ENCODE results near the gene ZNF195. TPM values are rescaled to one million over a fixed set of nuclear protein-coding genes. Genes with fewer than 3 reads are reported as not detected.
"Not testable (repeated sequence)": the region's sequence is repeated elsewhere in the genome, so short reads cannot be mapped to it uniquely, and the experiment has no call there.

The ZNF195 gene
- total RNA-seq, 1 experiment from 2014 or later, result 49.2 TPM

DNA sequence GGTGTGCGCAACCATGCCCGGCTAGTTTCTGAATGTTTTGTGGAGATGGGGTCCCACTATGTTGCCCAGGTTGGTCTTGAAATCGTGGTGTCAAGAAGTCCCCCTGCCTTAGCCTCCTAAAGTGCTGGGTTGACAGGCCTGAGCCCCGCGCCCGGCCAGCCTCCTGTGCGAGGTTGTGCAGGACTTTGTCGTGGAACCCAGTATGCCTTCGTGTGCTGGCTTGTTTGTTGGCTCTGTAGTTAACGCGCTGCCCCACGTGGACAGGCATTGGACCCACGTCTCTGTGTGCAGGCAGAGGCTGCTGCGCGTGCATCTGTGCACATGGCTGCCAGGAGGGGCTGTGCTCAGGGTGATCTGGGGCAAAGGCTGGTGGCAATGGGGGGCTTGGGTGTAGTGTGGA, 33.9 kb upstream of the ZNF195 start:
- CTCF ChIA-PET, result no interaction called here
- H3K36me3 ChIP-seq (ENCODE audit: insufficient read depth, low read length, poor library complexity, severe bottlenecking), result no peaks in the 10 kb centered on the region
- BruUV-seq (replicated peaks), result no TSS peak
- DNase-seq (ENCODE audit: low spot score), result no peak
- no peak overlapping the region for H3K4me3 ChIP-seq (ENCODE audit: low read depth, low read length, poor library complexity, severe bottlenecking)
- intact Hi-C loops (cut with micrococcal nuclease; ENCODE audit: unreplicated experiment), result loop anchor here (10.0 kb wide), 1 partner anchor 378 kb away; no protein-coding TSS in a partner anchor
- H3K27ac ChIP-seq (ENCODE audit: low read depth, low read length, poor library complexity, severe bottlenecking), result no peak overlapping the region
- no peaks in the 10 kb centered on the region for H3K9me3 ChIP-seq (ENCODE audit: low read depth, low read length, poor library complexity, severe bottlenecking)
- no peaks in the 10 kb centered on the region for H3K27me3 ChIP-seq (replicated peaks; ENCODE audit: insufficient read depth, low read depth, low read length, poor library complexity)
- TF ChIP-seq EZH2 (IDR thresholded peaks at IDR 0.05; ENCODE audit: borderline replicate concordance, low read depth, low read length, poor library complexity, severe bottlenecking), result no peak
- TF ChIP-seq, protein P1, sequence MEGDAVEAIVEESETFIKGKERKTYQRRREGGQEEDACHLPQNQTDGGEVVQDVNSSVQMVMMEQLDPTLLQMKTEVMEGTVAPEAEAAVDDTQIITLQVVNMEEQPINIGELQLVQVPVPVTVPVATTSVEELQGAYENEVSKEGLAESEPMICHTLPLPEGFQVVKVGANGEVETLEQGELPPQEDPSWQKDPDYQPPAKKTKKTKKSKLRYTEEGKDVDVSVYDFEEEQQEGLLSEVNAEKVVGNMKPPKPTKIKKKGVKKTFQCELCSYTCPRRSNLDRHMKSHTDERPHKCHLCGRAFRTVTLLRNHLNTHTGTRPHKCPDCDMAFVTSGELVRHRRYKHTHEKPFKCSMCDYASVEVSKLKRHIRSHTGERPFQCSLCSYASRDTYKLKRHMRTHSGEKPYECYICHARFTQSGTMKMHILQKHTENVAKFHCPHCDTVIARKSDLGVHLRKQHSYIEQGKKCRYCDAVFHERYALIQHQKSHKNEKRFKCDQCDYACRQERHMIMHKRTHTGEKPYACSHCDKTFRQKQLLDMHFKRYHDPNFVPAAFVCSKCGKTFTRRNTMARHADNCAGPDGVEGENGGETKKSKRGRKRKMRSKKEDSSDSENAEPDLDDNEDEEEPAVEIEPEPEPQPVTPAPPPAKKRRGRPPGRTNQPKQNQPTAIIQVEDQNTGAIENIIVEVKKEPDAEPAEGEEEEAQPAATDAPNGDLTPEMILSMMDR (conservative IDR thresholded peaks at IDR 0.05; ENCODE audit: low read depth, low read length), result no peak
- POLR2A ChIA-PET (ENCODE audit: low non-redundant PET), result no interaction called here
- H3K4me1 ChIP-seq (ENCODE audit: insufficient read depth, low read length, poor library complexity, severe bottlenecking), result no peaks in the 10 kb centered on the region

DNA sequence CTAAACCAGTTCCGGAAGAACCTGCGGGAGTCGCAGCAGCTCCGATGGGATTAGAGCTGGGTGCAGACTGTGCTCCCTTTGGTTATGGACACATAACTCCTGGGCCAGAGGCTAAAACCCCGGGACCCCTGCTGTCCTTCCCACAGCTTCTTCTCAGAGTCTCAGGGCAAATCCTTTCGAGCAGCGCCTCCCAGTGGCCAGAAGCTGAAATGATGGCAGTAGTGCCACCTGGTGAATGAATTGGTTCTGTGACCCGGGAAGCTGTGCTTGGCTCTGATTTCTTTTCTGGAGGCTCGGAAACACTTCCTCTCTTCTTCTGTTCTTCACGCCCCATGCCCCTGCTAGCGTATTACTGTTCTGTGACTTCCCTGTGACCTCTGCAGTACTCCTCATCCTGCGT, 29.8 kb upstream of the ZNF195 start:
- POLR2A ChIA-PET (ENCODE audit: low non-redundant PET); H3K9me3 ChIP-seq (ENCODE audit: low read depth, low read length, poor library complexity, severe bottlenecking); intact Hi-C loops (cut with micrococcal nuclease; ENCODE audit: unreplicated experiment); H3K4me1 ChIP-seq (ENCODE audit: insufficient read depth, low read length, poor library complexity, severe bottlenecking); H3K36me3 ChIP-seq (ENCODE audit: insufficient read depth, low read length, poor library complexity, severe bottlenecking); H3K27ac ChIP-seq (ENCODE audit: low read depth, low read length, poor library complexity, severe bottlenecking); H3K27me3 ChIP-seq (replicated peaks; ENCODE audit: insufficient read depth, low read depth, low read length, poor library complexity); H3K4me3 ChIP-seq (ENCODE audit: low read depth, low read length, poor library complexity, severe bottlenecking); BruUV-seq (replicated peaks): not testable (repeated sequence)
- TF ChIP-seq, protein P1 (conservative IDR thresholded peaks at IDR 0.05; ENCODE audit: low read depth, low read length), result peak; percentile 67
- CTCF ChIA-PET, result interaction anchor here (0.5 to 1.8 kb wide), 5 partner anchors 11 to 67 kb away, joined by 3 to 16 read pairs (median 3); partner anchors contain the start of gene ZNF195
- DNase-seq (ENCODE audit: low spot score), result peak; percentile 77

DNA sequence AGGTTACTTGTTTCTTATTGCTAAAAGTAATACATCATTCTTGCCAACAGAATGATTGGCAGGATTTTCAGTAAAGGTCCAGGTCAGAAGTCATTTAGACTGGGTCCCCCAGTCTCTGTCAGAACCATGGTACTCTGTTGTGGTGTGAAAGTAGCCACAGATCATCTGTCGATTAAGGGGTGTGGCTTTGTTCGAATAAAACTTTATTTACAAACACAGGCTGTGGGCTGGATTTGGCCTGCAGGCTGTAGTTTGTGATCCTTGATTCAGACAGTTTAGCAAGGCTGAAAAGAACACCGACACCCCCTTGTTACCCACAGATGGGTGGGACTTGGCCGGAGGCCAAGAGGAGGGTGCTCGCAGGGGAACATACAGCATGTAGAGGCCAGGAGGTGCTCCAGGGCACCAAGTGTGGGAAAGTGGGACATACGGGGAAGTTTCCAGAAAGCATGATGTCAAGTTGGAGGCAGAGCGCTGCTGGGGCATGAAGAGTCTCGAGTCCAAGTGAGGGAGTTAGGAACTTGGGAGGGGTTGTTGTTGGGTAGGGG, 29.2 kb upstream of the ZNF195 start:
- POLR2A ChIA-PET (ENCODE audit: low non-redundant PET), result interaction anchor here (0.6 kb wide), 1 partner anchor 36 kb away, joined by 3 read pairs; no protein-coding TSS in a partner anchor
- CTCF ChIA-PET, result interaction anchor here (1.1 to 1.8 kb wide), 2 partner anchors 12 to 67 kb away, joined by 3 to 16 read pairs; no protein-coding TSS in a partner anchor

DNA sequence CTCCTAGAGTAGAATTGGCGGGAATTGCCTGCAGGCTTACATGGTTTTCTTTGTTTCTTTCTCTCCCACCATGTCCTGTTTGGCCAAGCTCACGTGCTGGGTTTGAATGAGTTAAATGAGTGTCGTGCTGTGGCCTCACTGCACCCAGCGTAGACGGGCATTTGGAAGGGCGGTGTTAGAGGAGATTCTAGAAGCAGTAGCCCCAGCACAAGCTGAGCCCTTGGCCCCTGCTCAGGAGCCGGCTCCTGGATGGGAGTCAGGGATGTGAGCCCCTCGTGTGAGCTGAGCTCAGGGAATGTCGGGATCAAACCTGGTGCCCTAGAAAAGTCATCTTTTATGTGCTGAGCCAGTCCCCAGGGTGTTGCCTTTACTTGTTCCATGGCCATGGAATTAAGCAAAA, 28.0 kb upstream of the ZNF195 start:
- H3K36me3 ChIP-seq (ENCODE audit: insufficient read depth, low read length, poor library complexity, severe bottlenecking); DNase-seq (ENCODE audit: low spot score); CTCF ChIA-PET; POLR2A ChIA-PET (ENCODE audit: low non-redundant PET); H3K9me3 ChIP-seq (ENCODE audit: low read depth, low read length, poor library complexity, severe bottlenecking); H3K27me3 ChIP-seq (replicated peaks; ENCODE audit: insufficient read depth, low read depth, low read length, poor library complexity); H3K27ac ChIP-seq (ENCODE audit: low read depth, low read length, poor library complexity, severe bottlenecking); H3K4me3 ChIP-seq (ENCODE audit: low read depth, low read length, poor library complexity, severe bottlenecking); intact Hi-C loops (cut with micrococcal nuclease; ENCODE audit: unreplicated experiment); H3K4me1 ChIP-seq (ENCODE audit: insufficient read depth, low read length, poor library complexity, severe bottlenecking); BruUV-seq (replicated peaks): not testable (repeated sequence)

More for the DNA sequence above, 29.2 kb upstream of the ZNF195 start:
- H3K4me1 ChIP-seq (ENCODE audit: insufficient read depth, low read length, poor library complexity, severe bottlenecking); H3K36me3 ChIP-seq (ENCODE audit: insufficient read depth, low read length, poor library complexity, severe bottlenecking); BruUV-seq (replicated peaks); H3K27me3 ChIP-seq (replicated peaks; ENCODE audit: insufficient read depth, low read depth, low read length, poor library complexity); H3K9me3 ChIP-seq (ENCODE audit: low read depth, low read length, poor library complexity, severe bottlenecking); intact Hi-C loops (cut with micrococcal nuclease; ENCODE audit: unreplicated experiment); H3K4me3 ChIP-seq (ENCODE audit: low read depth, low read length, poor library complexity, severe bottlenecking); H3K27ac ChIP-seq (ENCODE audit: low read depth, low read length, poor library complexity, severe bottlenecking): not testable (repeated sequence)
- DNase-seq (ENCODE audit: low spot score), result peak; percentile 17

DNA sequence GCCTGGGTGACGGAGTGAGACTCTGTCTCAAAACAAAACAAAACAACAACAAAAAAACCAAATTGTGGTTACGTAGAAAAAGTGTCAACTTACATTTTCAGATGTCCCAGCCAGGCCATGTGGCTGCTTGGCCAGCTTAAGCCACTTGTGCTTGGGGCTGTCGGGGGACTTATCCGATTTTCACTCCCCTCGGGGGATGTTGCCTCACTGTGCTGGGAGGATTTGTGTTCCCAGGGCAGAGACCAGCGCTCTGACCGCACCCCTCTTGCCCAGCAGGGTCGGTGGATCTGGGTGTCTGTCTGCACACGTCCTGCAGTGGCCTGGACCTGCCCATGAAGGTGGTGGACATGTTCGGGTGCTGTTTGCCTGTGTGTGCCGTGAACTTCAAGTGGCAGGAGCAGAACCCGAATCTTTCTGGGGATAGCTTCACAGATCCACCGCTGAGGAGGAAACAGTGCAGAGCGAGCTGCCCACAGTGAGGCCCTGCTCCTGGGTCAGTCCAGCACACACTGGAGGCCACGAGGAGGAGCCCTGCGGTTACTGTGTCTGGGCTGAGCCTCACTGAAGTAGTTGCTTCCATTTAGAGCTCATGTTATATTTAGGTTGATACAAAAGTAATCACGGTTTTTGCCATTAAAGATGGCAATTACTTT, 27.4 kb upstream of the ZNF195 start:
- CTCF ChIA-PET; H3K9me3 ChIP-seq (ENCODE audit: low read depth, low read length, poor library complexity, severe bottlenecking); H3K4me1 ChIP-seq (ENCODE audit: insufficient read depth, low read length, poor library complexity, severe bottlenecking); intact Hi-C loops (cut with micrococcal nuclease; ENCODE audit: unreplicated experiment); BruUV-seq (replicated peaks); H3K4me3 ChIP-seq (ENCODE audit: low read depth, low read length, poor library complexity, severe bottlenecking); H3K27me3 ChIP-seq (replicated peaks; ENCODE audit: insufficient read depth, low read depth, low read length, poor library complexity); DNase-seq (ENCODE audit: low spot score); H3K36me3 ChIP-seq (ENCODE audit: insufficient read depth, low read length, poor library complexity, severe bottlenecking); H3K27ac ChIP-seq (ENCODE audit: low read depth, low read length, poor library complexity, severe bottlenecking); POLR2A ChIA-PET (ENCODE audit: low non-redundant PET): not testable (repeated sequence)

Data from A673 (cell line).